GM12878 (cell line): ENCODE data around the gene CETP. TPM values are rescaled to one million over a fixed set of nuclear protein-coding genes. Genes with fewer than 3 reads are reported as not detected.

Source experiments
- ATF7 ChIP-seq: fragments of 450-650 bp; IDR thresholded peaks from 2 replicates; pipeline ENCODE4 v1.6.1; 2016; ENCODE audit warnings: low read depth, mild to moderate bottlenecking
- EED ChIP-seq: sonication (generic); IDR thresholded peaks from 2 replicates; pipeline ENCODE4 v1.6.1; 2016; ENCODE audit warnings: antibody characterized with exemption, low read depth
- ESRRA ChIP-seq: IDR thresholded peaks from 2 replicates; pipeline ENCODE4 v1.6.1; 2012; ENCODE audit warnings: mild to moderate bottlenecking, low read length, improper control_type of control experiment
- FOXM1 ChIP-seq: IDR thresholded peaks from 2 replicates; pipeline ENCODE4 v1.6.1; 2012; ENCODE audit warnings: low read depth, mild to moderate bottlenecking, inconsistent platforms, low read length, moderate library complexity
- HDAC2 ChIP-seq: fragments of 200-600 bp; sonication (generic); IDR thresholded peaks from 2 replicates; pipeline ENCODE4 v1.6.1; 2017
- HDAC6 ChIP-seq: fragments of 200-600 bp; sonication (generic); IDR thresholded peaks from one replicate; pipeline ENCODE4 v1.8.0; 2017; ENCODE audit warnings: antibody characterized with exemption; ENCODE audit not compliant: unreplicated experiment
- IKZF2 ChIP-seq, 2 experiments: fragments of 450-650 bp; IDR thresholded peaks; 2 replicates each; pipeline ENCODE4 v1.6.1; 2017; ENCODE audit warnings: mild to moderate bottlenecking in 2 of 2, moderate library complexity in 2 of 2
- IRF4 ChIP-seq: IDR thresholded peaks from 2 replicates; pipeline ENCODE4 v1.6.1; 2011; ENCODE audit warnings: low read depth, low read length
- KDM1A ChIP-seq: fragments of 200-600 bp; sonication (generic); IDR thresholded peaks from 2 replicates; pipeline ENCODE4 v1.6.1; 2016; ENCODE audit warnings: borderline replicate concordance
- LARP7 ChIP-seq: fragments of 450-650 bp; IDR thresholded peaks from 2 replicates; pipeline ENCODE4 v1.6.1; 2017; ENCODE audit warnings: mild to moderate bottlenecking
- MEF2A ChIP-seq: IDR thresholded peaks from 2 replicates; pipeline ENCODE4 v1.6.1; 2011; ENCODE audit warnings: low read depth, mild to moderate bottlenecking, low read length, moderate library complexity; ENCODE audit not compliant: insufficient read depth
- MXI1 ChIP-seq: fragments of 150-350 bp; IDR thresholded peaks from 2 replicates; pipeline ENCODE4 v1.6.1; 2011; ENCODE audit warnings: low read depth, mild to moderate bottlenecking, inconsistent platforms, low read length, improper control_type of control experiment
- NR2C1 ChIP-seq: fragments of 450-650 bp; IDR thresholded peaks from 2 replicates; pipeline ENCODE4 v1.6.1; 2017; ENCODE audit warnings: antibody characterized with exemption, mild to moderate bottlenecking, moderate library complexity
- PML ChIP-seq: IDR thresholded peaks from 2 replicates; pipeline ENCODE4 v1.6.1; 2012; ENCODE audit warnings: low read length, inconsistent platforms
- POLR2A ChIP-seq: IDR thresholded peaks from 2 replicates; pipeline ENCODE4 v1.6.1; 2011; ENCODE audit warnings: low read depth, mild to moderate bottlenecking, low read length
- RFX5 ChIP-seq: IDR thresholded peaks from 2 replicates; pipeline ENCODE4 v1.6.1; 2011; ENCODE audit warnings: low read depth, low read length, improper control_type of control experiment
- SMAD5 ChIP-seq: IDR thresholded peaks from 2 replicates; pipeline ENCODE4 v1.6.1; 2016; ENCODE audit warnings: antibody characterized with exemption, low read depth
- SP1 ChIP-seq: IDR thresholded peaks from one replicate; pipeline ENCODE4 v1.6.1; 2011; ENCODE audit warnings: low read depth, low read length
- STAT1 ChIP-seq: fragments of 450-650 bp; conservative IDR thresholded peaks from 2 replicates; pipeline ENCODE4 v1.6.1; 2014; ENCODE audit warnings: antibody characterized with exemption, mild to moderate bottlenecking
- YY1 ChIP-seq: IDR thresholded peaks from 2 replicates; pipeline ENCODE4 v1.6.1; 2011; ENCODE audit warnings: low read depth, mild to moderate bottlenecking, low read length
- polyA plus RNA-seq, 11 experiments: library from polyadenylated mRNA; depleted of rRNA in 4 of 11; unstranded in 6 of 11; stranded (reverse) in 5 of 11; fragments of >200 nt; fragmentation: Nextera tagmentation in 4 of 11; fragmentation: Illumina TruSeq in 1 of 11; extraction: Ambion mirVana in 4 of 11; extraction: Trizol in 1 of 11; gene quantifications; 1 replicate in 1 of 11; 2 replicates in 10 of 11; pipeline versions ENCODE4 v1.2.1 to v1.2.3, GENCODE V29; 2011 to 2016; ENCODE audit warnings: inconsistent platforms in 2 of 11, missing spikeins in 2 of 11, low read depth in 1 of 11
- total RNA-seq, 4 experiments: library from RNA; depleted of rRNA in 3 of 4; stranded (reverse); fragments of >200 nt in 3 of 4; fragmentation: Illumina TruSeq in 1 of 4; extraction: Trizol in 1 of 4; gene quantifications; 2 replicates each; pipeline versions ENCODE4 v1.2.1 to v1.2.3, GENCODE V29; 2013 to 2021
- TF ChIP-seq, protein P1 (sequence below): fragments of 450-650 bp; IDR thresholded peaks from 2 replicates; pipeline ENCODE4 v1.6.1; 2018; ENCODE audit warnings: borderline replicate concordance, mild to moderate bottlenecking; ENCODE audit not compliant: partially characterized antibody
- TF ChIP-seq, protein P2 (sequence below): IDR thresholded peaks from 2 replicates; pipeline ENCODE4 v1.6.1; 2011; ENCODE audit warnings: mild to moderate bottlenecking, low read depth, low read length, moderate library complexity; ENCODE audit not compliant: insufficient replicate concordance
- TF ChIP-seq, protein P3 (sequence below): IDR thresholded peaks from 2 replicates; pipeline ENCODE4 v1.6.1; 2011; ENCODE audit warnings: borderline replicate concordance, low read depth, mild to moderate bottlenecking, moderate library complexity, low read length; ENCODE audit not compliant: insufficient read depth, poor library complexity, severe bottlenecking
- TF ChIP-seq, protein P4 (sequence below): fragments of 450-650 bp; formaldehyde crosslinking; IDR thresholded peaks from 2 replicates; pipeline ENCODE4 v1.5.0; 2022; ENCODE audit warnings: mild to moderate bottlenecking, missing genetic modification characterization

Gene CETP
- total and polyA plus RNA-seq, 10 of the 15 experiments (the other 5 are each of a cell fraction or from before 2014, with no cell fraction given), result 1.2 to 6.4 (median 2.1) TPM

DNA sequence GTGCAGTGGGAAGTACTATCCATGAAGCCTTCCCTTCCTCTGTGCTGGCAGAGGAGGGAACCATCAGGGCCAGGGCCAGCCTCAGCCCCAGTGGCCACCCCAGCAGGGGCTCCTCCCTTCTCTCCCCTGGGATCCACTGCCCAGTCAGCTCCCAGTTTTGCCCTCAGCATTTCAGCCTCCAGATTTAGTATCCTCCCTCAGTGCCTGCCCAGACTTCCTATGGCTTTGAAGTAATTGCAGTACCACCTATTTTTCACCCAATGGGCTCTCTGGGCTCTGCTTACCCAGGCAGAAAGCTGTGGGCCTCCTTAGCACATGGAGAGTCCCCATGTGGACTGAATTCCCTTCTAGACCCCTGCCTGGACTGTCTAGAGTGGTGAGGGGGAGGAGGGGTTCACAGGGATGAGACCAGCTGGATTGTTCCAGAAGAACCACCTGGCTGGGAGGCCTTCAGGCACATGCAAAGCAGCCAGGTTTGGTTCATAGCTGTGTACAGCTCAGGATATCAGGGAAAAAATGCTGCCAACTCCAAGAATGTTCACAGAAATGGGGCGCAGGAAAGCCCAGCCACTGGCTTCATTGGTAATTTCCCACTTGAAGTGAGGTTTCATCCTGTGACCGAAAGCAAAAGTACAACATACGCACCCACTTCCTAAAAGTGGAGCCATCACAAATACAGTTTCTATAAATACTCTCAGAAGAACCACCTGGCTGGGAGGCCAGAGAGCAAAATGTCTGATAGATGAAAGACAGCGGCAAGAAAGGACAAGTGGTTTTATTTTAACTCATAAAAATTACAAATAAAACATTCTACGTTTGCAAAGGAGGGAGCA is 45.0 kb upstream of the CETP start (continued):
- peak; percentile 98 for TF ChIP-seq MEF2A
- TF ChIP-seq, protein P1, sequence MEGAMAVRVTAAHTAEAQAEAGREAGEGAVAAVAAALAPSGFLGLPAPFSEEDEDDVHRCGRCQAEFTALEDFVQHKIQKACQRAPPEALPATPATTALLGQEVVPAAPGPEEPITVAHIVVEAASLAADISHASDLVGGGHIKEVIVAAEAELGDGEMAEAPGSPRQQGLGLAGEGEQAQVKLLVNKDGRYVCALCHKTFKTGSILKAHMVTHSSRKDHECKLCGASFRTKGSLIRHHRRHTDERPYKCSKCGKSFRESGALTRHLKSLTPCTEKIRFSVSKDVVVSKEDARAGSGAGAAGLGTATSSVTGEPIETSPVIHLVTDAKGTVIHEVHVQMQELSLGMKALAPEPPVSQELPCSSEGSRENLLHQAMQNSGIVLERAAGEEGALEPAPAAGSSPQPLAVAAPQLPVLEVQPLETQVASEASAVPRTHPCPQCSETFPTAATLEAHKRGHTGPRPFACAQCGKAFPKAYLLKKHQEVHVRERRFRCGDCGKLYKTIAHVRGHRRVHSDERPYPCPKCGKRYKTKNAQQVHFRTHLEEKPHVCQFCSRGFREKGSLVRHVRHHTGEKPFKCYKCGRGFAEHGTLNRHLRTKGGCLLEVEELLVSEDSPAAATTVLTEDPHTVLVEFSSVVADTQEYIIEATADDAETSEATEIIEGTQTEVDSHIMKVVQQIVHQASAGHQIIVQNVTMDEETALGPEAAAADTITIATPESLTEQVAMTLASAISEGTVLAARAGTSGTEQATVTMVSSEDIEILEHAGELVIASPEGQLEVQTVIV, result no peak
- TF ChIP-seq HDAC2, result no peak
- TF ChIP-seq IRF4, result peak; percentile 84
- peak; percentile 56; the same call in 1 of the 2 replicates for TF ChIP-seq MXI1
- TF ChIP-seq, protein P2, sequence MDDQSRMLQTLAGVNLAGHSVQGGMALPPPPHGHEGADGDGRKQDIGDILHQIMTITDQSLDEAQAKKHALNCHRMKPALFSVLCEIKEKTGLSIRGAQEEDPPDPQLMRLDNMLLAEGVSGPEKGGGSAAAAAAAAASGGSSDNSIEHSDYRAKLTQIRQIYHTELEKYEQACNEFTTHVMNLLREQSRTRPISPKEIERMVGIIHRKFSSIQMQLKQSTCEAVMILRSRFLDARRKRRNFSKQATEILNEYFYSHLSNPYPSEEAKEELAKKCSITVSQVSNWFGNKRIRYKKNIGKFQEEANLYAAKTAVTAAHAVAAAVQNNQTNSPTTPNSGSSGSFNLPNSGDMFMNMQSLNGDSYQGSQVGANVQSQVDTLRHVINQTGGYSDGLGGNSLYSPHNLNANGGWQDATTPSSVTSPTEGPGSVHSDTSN, result no peak
- TF ChIP-seq STAT1, result no peak
- TF ChIP-seq PML, result no peak; the same call in 1 of the 2 replicates
- peak; percentile 92 for TF ChIP-seq EED
- TF ChIP-seq POLR2A, result no peak
- peak; percentile 86; the same call in 1 of the 2 replicates for TF ChIP-seq FOXM1
- TF ChIP-seq HDAC6, result no peak
- TF ChIP-seq YY1, result peak; percentile 90
- TF ChIP-seq KDM1A, result no peak
- peak; percentile 77 for TF ChIP-seq SP1
- TF ChIP-seq IKZF2 (IDR thresholded peaks at IDR 0.05), result peak; percentile 98 to 99
- peak; percentile 25; the same call in 1 of the 2 replicates for TF ChIP-seq ESRRA
- no peak for TF ChIP-seq NR2C1
- TF ChIP-seq ATF7, result peak; percentile 79
- TF ChIP-seq SMAD5, result no peak
- TF ChIP-seq LARP7, result no peak
- TF ChIP-seq, protein P3, sequence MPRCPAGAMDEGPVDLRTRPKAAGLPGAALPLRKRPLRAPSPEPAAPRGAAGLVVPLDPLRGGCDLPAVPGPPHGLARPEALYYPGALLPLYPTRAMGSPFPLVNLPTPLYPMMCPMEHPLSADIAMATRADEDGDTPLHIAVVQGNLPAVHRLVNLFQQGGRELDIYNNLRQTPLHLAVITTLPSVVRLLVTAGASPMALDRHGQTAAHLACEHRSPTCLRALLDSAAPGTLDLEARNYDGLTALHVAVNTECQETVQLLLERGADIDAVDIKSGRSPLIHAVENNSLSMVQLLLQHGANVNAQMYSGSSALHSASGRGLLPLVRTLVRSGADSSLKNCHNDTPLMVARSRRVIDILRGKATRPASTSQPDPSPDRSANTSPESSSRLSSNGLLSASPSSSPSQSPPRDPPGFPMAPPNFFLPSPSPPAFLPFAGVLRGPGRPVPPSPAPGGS, result no peak
- 0 out of 2 replicates have a peak, but pooled peaks have one; percentile 3 for TF ChIP-seq RFX5
- TF ChIP-seq, protein P4, sequence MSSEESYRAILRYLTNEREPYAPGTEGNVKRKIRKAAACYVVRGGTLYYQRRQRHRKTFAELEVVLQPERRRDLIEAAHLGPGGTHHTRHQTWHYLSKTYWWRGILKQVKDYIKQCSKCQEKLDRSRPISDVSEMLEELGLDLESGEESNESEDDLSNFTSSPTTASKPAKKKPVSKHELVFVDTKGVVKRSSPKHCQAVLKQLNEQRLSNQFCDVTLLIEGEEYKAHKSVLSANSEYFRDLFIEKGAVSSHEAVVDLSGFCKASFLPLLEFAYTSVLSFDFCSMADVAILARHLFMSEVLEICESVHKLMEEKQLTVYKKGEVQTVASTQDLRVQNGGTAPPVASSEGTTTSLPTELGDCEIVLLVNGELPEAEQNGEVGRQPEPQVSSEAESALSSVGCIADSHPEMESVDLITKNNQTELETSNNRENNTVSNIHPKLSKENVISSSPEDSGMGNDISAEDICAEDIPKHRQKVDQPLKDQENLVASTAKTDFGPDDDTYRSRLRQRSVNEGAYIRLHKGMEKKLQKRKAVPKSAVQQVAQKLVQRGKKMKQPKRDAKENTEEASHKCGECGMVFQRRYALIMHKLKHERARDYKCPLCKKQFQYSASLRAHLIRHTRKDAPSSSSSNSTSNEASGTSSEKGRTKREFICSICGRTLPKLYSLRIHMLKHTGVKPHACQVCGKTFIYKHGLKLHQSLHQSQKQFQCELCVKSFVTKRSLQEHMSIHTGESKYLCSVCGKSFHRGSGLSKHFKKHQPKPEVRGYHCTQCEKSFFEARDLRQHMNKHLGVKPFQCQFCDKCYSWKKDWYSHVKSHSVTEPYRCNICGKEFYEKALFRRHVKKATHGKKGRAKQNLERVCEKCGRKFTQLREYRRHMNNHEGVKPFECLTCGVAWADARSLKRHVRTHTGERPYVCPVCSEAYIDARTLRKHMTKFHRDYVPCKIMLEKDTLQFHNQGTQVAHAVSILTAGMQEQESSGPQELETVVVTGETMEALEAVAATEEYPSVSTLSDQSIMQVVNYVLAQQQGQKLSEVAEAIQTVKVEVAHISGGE (CRISPR knock-in tag), result no peak
